Smooth muscle cell (in vitro differentiated cells): ENCODE data around the gene TBCA. TPM values are rescaled to one million over a fixed set of nuclear protein-coding genes. Genes with fewer than 3 reads are reported as not detected.
"Not testable (repeated sequence)": the region's sequence is repeated elsewhere in the genome, so short reads cannot be mapped to it uniquely, and the experiment has no call there.

ENCODE experiments used
- DNase-seq: peaks from one replicate; lab custom pipeline; 2025; ENCODE audit not compliant: unreplicated experiment; lab: John Stamatoyannopoulos, UW
- H2AFZ ChIP-seq: fragments of 200-600 bp; sonication (generic); 2 replicates; pipeline ENCODE4 v1.6.0; 2016; ENCODE audit warnings: antibody characterized with exemption, low read depth, mild to moderate bottlenecking
- H3F3A ChIP-seq: fragments of 200-600 bp; sonication (generic); 2 replicates; pipeline ENCODE4 v1.6.0; 2017; ENCODE audit warnings: antibody characterized with exemption, low read depth
- H3K27ac ChIP-seq: fragments of 200-600 bp; sonication (generic); 2 replicates; pipeline ENCODE4 v1.5.1; 2016; ENCODE audit warnings: low read depth, mild to moderate bottlenecking
- H3K27me3 ChIP-seq: fragments of 200-600 bp; sonication (generic); 2 replicates; pipeline ENCODE4 v1.6.1; 2016; ENCODE audit warnings: low read depth, mild to moderate bottlenecking
- H3K36me3 ChIP-seq: fragments of 200-600 bp; sonication (generic); 2 replicates; pipeline ENCODE4 v1.5.1; 2016; ENCODE audit warnings: low read depth
- H3K4me1 ChIP-seq: fragments of 200-600 bp; sonication (generic); 2 replicates; pipeline ENCODE4 v1.5.1; 2016; ENCODE audit warnings: low read depth
- H3K4me2 ChIP-seq: fragments of 200-600 bp; sonication (generic); 2 replicates; pipeline ENCODE4 v1.6.0; 2016; ENCODE audit warnings: mild to moderate bottlenecking
- H3K4me3 ChIP-seq: fragments of 200-600 bp; sonication (generic); 2 replicates; pipeline ENCODE4 v1.5.1; 2016; ENCODE audit warnings: mild to moderate bottlenecking
- H3K79me2 ChIP-seq: fragments of 200-600 bp; sonication (generic); 2 replicates; pipeline ENCODE4 v1.6.0; 2016; ENCODE audit warnings: low read depth, mild to moderate bottlenecking
- H3K9ac ChIP-seq: fragments of 200-600 bp; sonication (generic); 2 replicates; pipeline ENCODE4 v1.6.0; 2016; ENCODE audit warnings: low read depth
- H3K9me3 ChIP-seq: fragments of 200-600 bp; sonication (generic); replicated peaks from 2 replicates; pipeline ENCODE4 v1.5.1; 2016; ENCODE audit warnings: low read depth
- H4K20me1 ChIP-seq: fragments of 200-600 bp; sonication (generic); 2 replicates; pipeline ENCODE4 v1.6.0; 2016; ENCODE audit warnings: low read depth
- WGBS: methylation state at CpG from one replicate; pipeline ENCODE4 v1.1.7; 2016; ENCODE audit warnings: low lambda C conversion rate; 5-methylcytosine and 5-hydroxymethylcytosine counted together
- polyA plus RNA-seq: library from polyadenylated mRNA; unstranded; fragments of >200 nt; fragmentation: Nextera tagmentation; extraction: Ambion mirVana; gene quantifications from 2 replicates; pipeline ENCODE4 v1.2.1, GENCODE V29; 2016
- total RNA-seq: library from RNA; depleted of rRNA; stranded (reverse); fragments of >200 nt; gene quantifications from 2 replicates; pipeline ENCODE4 v1.2.3, GENCODE V29; 2014
- TF ChIP-seq, protein P1 (sequence below): fragments of 200-600 bp; sonication (generic); IDR thresholded peaks from 2 replicates; pipeline ENCODE4 v1.5.1; 2017; ENCODE audit warnings: borderline replicate concordance, mild to moderate bottlenecking, antibody characterized with exemption; ENCODE audit not compliant: insufficient read depth, poor library complexity, severe bottlenecking

Gene TBCA
- total and polyA plus RNA-seq, 2 experiments from 2014 or later = 198 to 218 TPM

DNA sequence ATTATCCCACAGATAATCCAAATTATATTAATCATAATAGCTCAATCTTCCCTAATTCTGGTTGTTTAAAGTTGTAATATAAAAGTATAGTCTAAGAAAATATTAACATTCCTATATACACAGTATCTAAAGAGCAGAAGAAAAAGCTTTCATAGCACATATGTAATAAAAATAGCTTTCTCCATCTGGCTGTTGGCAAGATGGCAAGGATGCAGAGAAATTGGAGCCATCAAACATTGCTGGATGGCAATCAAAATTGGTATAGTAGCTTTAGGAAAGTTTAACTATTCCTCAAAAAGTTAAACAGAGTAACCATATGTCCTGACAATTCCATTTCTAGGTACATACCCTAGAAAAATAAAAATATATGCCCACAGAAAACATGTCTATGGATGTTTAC is 66.8 kb downstream of the TBCA start:
- no peak overlapping the region for H3K4me2 ChIP-seq
- H3K9me3 ChIP-seq = peaks cover 3% of the 10 kb centered on the region
- TF ChIP-seq, protein P1, sequence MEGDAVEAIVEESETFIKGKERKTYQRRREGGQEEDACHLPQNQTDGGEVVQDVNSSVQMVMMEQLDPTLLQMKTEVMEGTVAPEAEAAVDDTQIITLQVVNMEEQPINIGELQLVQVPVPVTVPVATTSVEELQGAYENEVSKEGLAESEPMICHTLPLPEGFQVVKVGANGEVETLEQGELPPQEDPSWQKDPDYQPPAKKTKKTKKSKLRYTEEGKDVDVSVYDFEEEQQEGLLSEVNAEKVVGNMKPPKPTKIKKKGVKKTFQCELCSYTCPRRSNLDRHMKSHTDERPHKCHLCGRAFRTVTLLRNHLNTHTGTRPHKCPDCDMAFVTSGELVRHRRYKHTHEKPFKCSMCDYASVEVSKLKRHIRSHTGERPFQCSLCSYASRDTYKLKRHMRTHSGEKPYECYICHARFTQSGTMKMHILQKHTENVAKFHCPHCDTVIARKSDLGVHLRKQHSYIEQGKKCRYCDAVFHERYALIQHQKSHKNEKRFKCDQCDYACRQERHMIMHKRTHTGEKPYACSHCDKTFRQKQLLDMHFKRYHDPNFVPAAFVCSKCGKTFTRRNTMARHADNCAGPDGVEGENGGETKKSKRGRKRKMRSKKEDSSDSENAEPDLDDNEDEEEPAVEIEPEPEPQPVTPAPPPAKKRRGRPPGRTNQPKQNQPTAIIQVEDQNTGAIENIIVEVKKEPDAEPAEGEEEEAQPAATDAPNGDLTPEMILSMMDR = no peak
- no peak overlapping the region for H3K4me3 ChIP-seq
- peaks cover 68% of the 10 kb centered on the region for H4K20me1 ChIP-seq
- no peaks in the 10 kb centered on the region for H3K4me1 ChIP-seq
- no peak overlapping the region for H3K9ac ChIP-seq
- H3K36me3 ChIP-seq = peaks cover 25% of the 10 kb centered on the region
- DNase-seq = no peak
- H3K27ac ChIP-seq = no peak overlapping the region
- H3K27me3 ChIP-seq = no peaks in the 10 kb centered on the region
- H3F3A ChIP-seq = no peaks in the 10 kb centered on the region
- no peak overlapping the region for H2AFZ ChIP-seq
- peaks cover 72% of the 10 kb centered on the region for H3K79me2 ChIP-seq

DNA sequence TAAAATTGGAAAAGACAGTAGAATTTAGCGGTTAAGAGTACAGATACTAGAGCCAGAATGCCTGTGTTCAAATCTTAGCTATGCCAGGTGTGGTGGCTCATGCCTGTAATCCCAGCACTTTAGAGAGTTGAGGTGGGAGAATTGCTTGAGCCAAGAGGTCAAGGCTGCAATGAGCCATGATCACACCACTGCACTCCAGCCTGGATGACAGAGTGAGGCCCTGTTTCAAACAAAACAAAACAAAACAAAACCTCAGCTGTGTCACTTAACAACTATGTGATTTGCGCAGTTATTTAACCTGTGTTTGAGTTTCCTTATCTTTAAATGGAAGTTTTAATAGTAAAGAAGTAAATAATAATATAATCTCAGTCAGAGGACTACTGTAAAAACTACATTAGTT is 68.3 kb downstream of the TBCA start:
- Histone ChIP-seq H2AFZ (no peak overlapping the region), H3K36me3 (peaks cover 31% of the 10 kb centered on the region), H3K27ac (no peak overlapping the region), H3K9ac (no peak overlapping the region), H3K9me3 (peaks cover 3% of the 10 kb centered on the region), H3K79me2 (peaks cover 71% of the 10 kb centered on the region), H3F3A (no peaks in the 10 kb centered on the region), H4K20me1 (peaks cover 55% of the 10 kb centered on the region), H3K4me2 (no peak overlapping the region), H3K27me3 (no peaks in the 10 kb centered on the region), H3K4me3 (no peak overlapping the region), H3K4me1 (no peaks in the 10 kb centered on the region)
- TF ChIP-seq, protein P1 = no peak
- 100% methylated on average over 2 of the region's 2 CpGs for WGBS
- no peak for DNase-seq

DNA sequence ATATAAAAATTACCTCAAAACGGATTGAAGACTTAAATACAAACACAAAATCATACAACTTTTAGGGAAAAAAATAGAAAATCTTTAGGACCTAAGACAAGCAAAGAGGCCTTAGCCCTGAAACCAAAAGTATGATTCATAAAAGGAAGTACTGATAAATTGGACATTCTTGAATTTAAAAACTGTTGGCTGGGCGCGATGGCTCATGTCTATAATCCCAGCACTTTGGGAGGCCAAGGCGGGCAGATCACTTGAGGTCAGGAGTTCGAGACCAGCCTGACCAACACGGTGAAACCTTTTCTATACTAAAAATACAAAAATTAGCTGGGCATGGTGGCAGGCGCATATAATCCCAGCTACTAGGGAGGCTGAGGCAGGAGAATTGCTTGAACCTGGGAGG is 76.6 kb downstream of the TBCA start:
- H3K4me1 ChIP-seq, H3K27ac ChIP-seq, H3K9me3 ChIP-seq, H3K4me3 ChIP-seq, H3K4me2 ChIP-seq, H3F3A ChIP-seq, DNase-seq, H3K27me3 ChIP-seq, H2AFZ ChIP-seq, H3K9ac ChIP-seq: not testable (repeated sequence)
- Histone ChIP-seq H3K79me2 (peaks cover 85% of the 10 kb centered on the region), H4K20me1 (peaks cover 79% of the 10 kb centered on the region), H3K36me3 (peaks cover 13% of the 10 kb centered on the region)
- 64% methylated on average over 7 of the region's 7 CpGs for WGBS

DNA sequence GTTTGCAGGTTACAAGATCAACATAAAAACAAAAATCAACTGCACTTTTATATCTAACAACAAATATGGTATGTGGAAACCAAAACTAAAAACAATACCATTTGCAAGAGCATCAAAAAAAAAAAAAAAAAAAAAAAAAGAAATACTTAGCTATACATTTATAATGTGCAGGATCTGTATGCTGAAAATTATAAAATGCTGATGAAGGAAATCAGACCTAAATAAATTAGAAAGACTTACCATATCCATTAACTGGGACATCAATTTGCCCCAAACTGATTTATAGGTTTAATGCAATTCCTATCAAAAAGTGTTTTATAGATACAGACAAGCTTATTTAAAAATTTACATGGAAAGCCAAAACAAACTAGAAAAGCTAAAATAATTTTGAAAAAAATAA is 77.2 kb downstream of the TBCA start:
- Histone ChIP-seq H2AFZ (no peak overlapping the region), H3K27ac (no peak overlapping the region), H3F3A (no peaks in the 10 kb centered on the region), H3K4me2 (no peak overlapping the region), H4K20me1 (peaks cover 85% of the 10 kb centered on the region), H3K4me1 (no peaks in the 10 kb centered on the region), H3K4me3 (no peak overlapping the region), H3K9ac (no peak overlapping the region), H3K27me3 (no peaks in the 10 kb centered on the region), H3K9me3 (no peaks in the 10 kb centered on the region), H3K36me3 (peaks cover 7% of the 10 kb centered on the region), H3K79me2 (peaks cover 85% of the 10 kb centered on the region)
- no peak for DNase-seq
- TF ChIP-seq, protein P1 = no peak
